ENCODE data around the gene CHADL.

DNA sequence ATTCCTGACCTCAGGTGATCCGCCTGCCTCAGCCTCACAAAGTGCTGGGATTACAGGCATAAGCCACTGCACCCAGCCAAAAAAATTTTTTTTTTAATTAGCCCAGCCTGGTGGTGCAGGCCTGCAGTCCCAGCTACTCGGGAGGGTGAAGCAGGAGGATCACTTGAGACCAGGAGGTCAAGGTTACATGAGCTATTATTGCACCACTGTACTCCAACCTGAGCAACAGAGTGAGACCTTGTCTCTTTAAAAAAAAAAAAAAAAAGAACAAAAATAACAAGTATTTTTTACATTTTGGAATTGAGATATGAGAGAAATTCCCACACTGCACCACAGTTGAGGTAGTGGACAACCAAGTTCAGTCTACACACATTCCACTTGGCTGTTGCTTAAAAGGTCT lies 49.3 kb downstream of the CHADL start:
- TF ChIP-seq, protein P1, sequence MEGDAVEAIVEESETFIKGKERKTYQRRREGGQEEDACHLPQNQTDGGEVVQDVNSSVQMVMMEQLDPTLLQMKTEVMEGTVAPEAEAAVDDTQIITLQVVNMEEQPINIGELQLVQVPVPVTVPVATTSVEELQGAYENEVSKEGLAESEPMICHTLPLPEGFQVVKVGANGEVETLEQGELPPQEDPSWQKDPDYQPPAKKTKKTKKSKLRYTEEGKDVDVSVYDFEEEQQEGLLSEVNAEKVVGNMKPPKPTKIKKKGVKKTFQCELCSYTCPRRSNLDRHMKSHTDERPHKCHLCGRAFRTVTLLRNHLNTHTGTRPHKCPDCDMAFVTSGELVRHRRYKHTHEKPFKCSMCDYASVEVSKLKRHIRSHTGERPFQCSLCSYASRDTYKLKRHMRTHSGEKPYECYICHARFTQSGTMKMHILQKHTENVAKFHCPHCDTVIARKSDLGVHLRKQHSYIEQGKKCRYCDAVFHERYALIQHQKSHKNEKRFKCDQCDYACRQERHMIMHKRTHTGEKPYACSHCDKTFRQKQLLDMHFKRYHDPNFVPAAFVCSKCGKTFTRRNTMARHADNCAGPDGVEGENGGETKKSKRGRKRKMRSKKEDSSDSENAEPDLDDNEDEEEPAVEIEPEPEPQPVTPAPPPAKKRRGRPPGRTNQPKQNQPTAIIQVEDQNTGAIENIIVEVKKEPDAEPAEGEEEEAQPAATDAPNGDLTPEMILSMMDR (conservative IDR thresholded peaks at IDR 0.05; ENCODE audit: low read depth, low read length), result no peak
- TF ChIP-seq EZH2phosphoT487 (IDR thresholded peaks at IDR 0.05; ENCODE audit: borderline replicate concordance, low read length), result no peak

Measured in PC-3 (cell line).